ENCODE data around the gene LST1. TPM values are rescaled to one million over a fixed set of nuclear protein-coding genes. Genes with fewer than 3 reads are reported as not detected.
A peak's percentile ranks its signal among the peaks of the same experiment; 100 is the strongest.

Gene LST1
- polyA plus RNA-seq, 4 donors, result 3.1 to 37.0 (median 14.5) TPM

GRCh38 chr6:31575952-31576685 lies 10.0 kb upstream of the LST1 start:
- peak overlapping the region in 2 of 3 donors; percentile 19 to 24 for H3K4me3 ChIP-seq (ENCODE audit: low read depth in 1 of 3, low read length in 3 of 3)
- H3K27ac ChIP-seq (ENCODE audit: low read depth in 1 of 3, low read length in 2 of 3), result peak overlapping the region in 2 of 3 donors; percentile 45 to 55
- 61 to 67% (median 62%) methylated on average over 8 of the region's 8 CpGs for WGBS, 3 donors
- H3K4me1 ChIP-seq (ENCODE audit: control insufficient read depth in 3 of 3, insufficient read depth in 2 of 3, low read depth in 1 of 3, low read length in 2 of 3), result peaks cover 0 to 3% (median 0%) of the 10 kb centered on the region in 3 donors
- H3K36me3 ChIP-seq (ENCODE audit: control insufficient read depth in 3 of 3, insufficient read depth in 2 of 3, low read depth in 1 of 3, low read length in 3 of 3), result no peaks in the 10 kb centered on the region
- peaks cover 0 to 21% (median 0%) of the 10 kb centered on the region in 3 donors for H3K27me3 ChIP-seq (ENCODE audit: control insufficient read depth in 3 of 3, insufficient read depth in 3 of 3, low read length in 3 of 3)
- peaks cover 0 to 4% of the 10 kb centered on the region in 2 donors for H3K9me3 ChIP-seq (ENCODE audit: control insufficient read depth in 2 of 2, insufficient read depth in 1 of 2, low read depth in 1 of 2, low read length in 1 of 2)
- FAIRE-seq (no peak), DNase-seq (no peak)

- 75 to 84% (median 81%) methylated on average over 16 to 19 of the region's 19 CpGs for WGBS, 3 donors
- Histone ChIP-seq H3K4me1 (ENCODE audit: control insufficient read depth in 3 of 3, insufficient read depth in 2 of 3, low read depth in 1 of 3, low read length in 2 of 3) (peaks cover 0 to 9% (median 0%) of the 10 kb centered on the region in 3 donors), H3K27me3 (ENCODE audit: control insufficient read depth in 3 of 3, insufficient read depth in 3 of 3, low read length in 3 of 3) (peaks cover 0 to 28% (median 0%) of the 10 kb centered on the region in 3 donors), H3K27ac (ENCODE audit: low read depth in 1 of 3, low read length in 2 of 3) (peak overlapping the region in 1 of 3 donors; percentile 26), H3K36me3 (ENCODE audit: control insufficient read depth in 3 of 3, insufficient read depth in 2 of 3, low read depth in 1 of 3, low read length in 3 of 3) (no peaks in the 10 kb centered on the region), H3K4me3 (ENCODE audit: low read depth in 1 of 3, low read length in 3 of 3) (peak overlapping the region in 1 of 3 donors; percentile 24), H3K9me3 (ENCODE audit: control insufficient read depth in 2 of 2, insufficient read depth in 1 of 2, low read depth in 1 of 2, low read length in 1 of 2) (peaks cover 0 to 4% of the 10 kb centered on the region in 2 donors)
- peak in 1 of 2 donors; percentile 57 for DNase-seq
- FAIRE-seq, result no peak
Measured at GRCh38 chr6:31576897-31577578, 9.0 kb upstream of the LST1 start.

GRCh38 chr6:31577579-31577966 lies 8.5 kb upstream of the LST1 start:
- WGBS, 3 donors, result 81 to 82% (median 82%) methylated on average over 3 of the region's 3 CpGs
- no peak for FAIRE-seq
- peaks cover 0 to 29% (median 0%) of the 10 kb centered on the region in 3 donors for H3K27me3 ChIP-seq (ENCODE audit: control insufficient read depth in 3 of 3, insufficient read depth in 3 of 3, low read length in 3 of 3)
- no peak overlapping the region for H3K4me3 ChIP-seq (ENCODE audit: low read depth in 1 of 3, low read length in 3 of 3)
- H3K9me3 ChIP-seq (ENCODE audit: control insufficient read depth in 2 of 2, insufficient read depth in 1 of 2, low read depth in 1 of 2, low read length in 1 of 2), result peaks cover 0 to 4% of the 10 kb centered on the region in 2 donors
- DNase-seq, result no peak
- H3K27ac ChIP-seq (ENCODE audit: low read depth in 1 of 3, low read length in 2 of 3), result no peak overlapping the region
- H3K4me1 ChIP-seq (ENCODE audit: control insufficient read depth in 3 of 3, insufficient read depth in 2 of 3, low read depth in 1 of 3, low read length in 2 of 3), result peaks cover 0 to 9% (median 0%) of the 10 kb centered on the region in 3 donors
- H3K36me3 ChIP-seq (ENCODE audit: control insufficient read depth in 3 of 3, insufficient read depth in 2 of 3, low read depth in 1 of 3, low read length in 3 of 3), result no peaks in the 10 kb centered on the region

GRCh38 chr6:31578184-31579118 lies 7.6 kb upstream of the LST1 start:
- FAIRE-seq, result no peak
- no peak for DNase-seq
- Histone ChIP-seq H3K27me3 (ENCODE audit: control insufficient read depth in 3 of 3, insufficient read depth in 3 of 3, low read length in 3 of 3) (peaks cover 0 to 29% (median 0%) of the 10 kb centered on the region in 3 donors), H3K27ac (ENCODE audit: low read depth in 1 of 3, low read length in 2 of 3) (no peak overlapping the region), H3K36me3 (ENCODE audit: control insufficient read depth in 3 of 3, insufficient read depth in 2 of 3, low read depth in 1 of 3, low read length in 3 of 3) (no peaks in the 10 kb centered on the region), H3K4me1 (ENCODE audit: control insufficient read depth in 3 of 3, insufficient read depth in 2 of 3, low read depth in 1 of 3, low read length in 2 of 3) (peaks cover 0 to 9% (median 0%) of the 10 kb centered on the region in 3 donors), H3K4me3 (ENCODE audit: low read depth in 1 of 3, low read length in 3 of 3) (no peak overlapping the region), H3K9me3 (ENCODE audit: control insufficient read depth in 2 of 2, insufficient read depth in 1 of 2, low read depth in 1 of 2, low read length in 1 of 2) (peaks cover 0 to 4% of the 10 kb centered on the region in 2 donors)
- WGBS, 3 donors, result 74 to 78% (median 77%) methylated on average over 12 of the region's 12 CpGs

- H3K4me1 ChIP-seq (ENCODE audit: control insufficient read depth in 3 of 3, insufficient read depth in 2 of 3, low read depth in 1 of 3, low read length in 2 of 3), result peaks cover 0 to 9% (median 0%) of the 10 kb centered on the region in 3 donors
- DNase-seq, result no peak
- no peak overlapping the region for H3K27ac ChIP-seq (ENCODE audit: low read depth in 1 of 3, low read length in 2 of 3)
- no peaks in the 10 kb centered on the region for H3K36me3 ChIP-seq (ENCODE audit: control insufficient read depth in 3 of 3, insufficient read depth in 2 of 3, low read depth in 1 of 3, low read length in 3 of 3)
- H3K4me3 ChIP-seq (ENCODE audit: low read depth in 1 of 3, low read length in 3 of 3), result no peak overlapping the region
- WGBS, 3 donors, result 82 to 89% (median 87%) methylated on average over 3 of the region's 3 CpGs
- peaks cover 0 to 4% of the 10 kb centered on the region in 2 donors for H3K9me3 ChIP-seq (ENCODE audit: control insufficient read depth in 2 of 2, insufficient read depth in 1 of 2, low read depth in 1 of 2, low read length in 1 of 2)
- no peak for FAIRE-seq
- peaks cover 0 to 23% (median 0%) of the 10 kb centered on the region in 3 donors for H3K27me3 ChIP-seq (ENCODE audit: control insufficient read depth in 3 of 3, insufficient read depth in 3 of 3, low read length in 3 of 3)
Measured at GRCh38 chr6:31579119-31579505, 7.0 kb upstream of the LST1 start.

GRCh38 chr6:31579546-31580437 lies 6.3 kb upstream of the LST1 start:
- no peak for FAIRE-seq

GRCh38 chr6:31580438-31580740 lies 5.7 kb upstream of the LST1 start:
- 29 to 47% (median 41%) methylated on average over 11 of the region's 11 CpGs for WGBS, 3 donors
- Histone ChIP-seq H3K4me3 (ENCODE audit: low read depth in 1 of 3, low read length in 3 of 3) (peak overlapping the region; percentile 60 to 71 (median 71)), H3K27me3 (ENCODE audit: control insufficient read depth in 3 of 3, insufficient read depth in 3 of 3, low read length in 3 of 3) (peaks cover 0 to 15% (median 0%) of the 10 kb centered on the region in 3 donors), H3K36me3 (ENCODE audit: control insufficient read depth in 3 of 3, insufficient read depth in 2 of 3, low read depth in 1 of 3, low read length in 3 of 3) (no peaks in the 10 kb centered on the region), H3K9me3 (ENCODE audit: control insufficient read depth in 2 of 2, insufficient read depth in 1 of 2, low read depth in 1 of 2, low read length in 1 of 2) (peaks cover 0 to 4% of the 10 kb centered on the region in 2 donors), H3K27ac (ENCODE audit: low read depth in 1 of 3, low read length in 2 of 3) (peak overlapping the region in 2 of 3 donors; percentile 37 to 84), H3K4me1 (ENCODE audit: control insufficient read depth in 3 of 3, insufficient read depth in 2 of 3, low read depth in 1 of 3, low read length in 2 of 3) (peaks cover 0 to 9% (median 0%) of the 10 kb centered on the region in 3 donors)
- FAIRE-seq (no peak), DNase-seq (no peak)

More at GRCh38 chr6:31579546-31580437, 6.3 kb upstream of the LST1 start:
- Histone ChIP-seq H3K4me3 (ENCODE audit: low read depth in 1 of 3, low read length in 3 of 3) (peak overlapping the region in 1 of 3 donors; percentile 11), H3K27me3 (ENCODE audit: control insufficient read depth in 3 of 3, insufficient read depth in 3 of 3, low read length in 3 of 3) (peaks cover 0 to 17% (median 0%) of the 10 kb centered on the region in 3 donors), H3K27ac (ENCODE audit: low read depth in 1 of 3, low read length in 2 of 3) (peak overlapping the region in 1 of 3 donors; percentile 36), H3K9me3 (ENCODE audit: control insufficient read depth in 2 of 2, insufficient read depth in 1 of 2, low read depth in 1 of 2, low read length in 1 of 2) (peaks cover 0 to 4% of the 10 kb centered on the region in 2 donors), H3K4me1 (ENCODE audit: control insufficient read depth in 3 of 3, insufficient read depth in 2 of 3, low read depth in 1 of 3, low read length in 2 of 3) (peaks cover 0 to 9% (median 0%) of the 10 kb centered on the region in 3 donors), H3K36me3 (ENCODE audit: control insufficient read depth in 3 of 3, insufficient read depth in 2 of 3, low read depth in 1 of 3, low read length in 3 of 3) (no peaks in the 10 kb centered on the region)
- DNase-seq, result no peak
- 80 to 93% (median 91%) methylated on average over 8 of the region's 8 CpGs for WGBS, 3 donors

All from small intestine (tissue), 7 donors.